BLaER1 (cell line): ENCODE data around the gene PGA5.

Experiments used
- H3K27ac ChIP-seq: shearing (Covaris generic); formaldehyde crosslinking; 2 replicates; pipeline ENCODE4 v1.8.1; 2022
- H3K27me3 ChIP-seq: shearing (Covaris generic); formaldehyde crosslinking; 2 replicates; pipeline ENCODE4 v1.8.1; 2022
- H3K36me3 ChIP-seq: shearing (Covaris generic); formaldehyde crosslinking; 2 replicates; pipeline ENCODE4 v1.8.1; 2022
- H3K4me1 ChIP-seq: shearing (Covaris generic); formaldehyde crosslinking; 2 replicates; pipeline ENCODE4 v1.8.1; 2022
- H3K4me2 ChIP-seq: shearing (Covaris generic); formaldehyde crosslinking; 2 replicates; pipeline ENCODE4 v1.8.1; 2022
- H3K4me3 ChIP-seq: shearing (Covaris generic); formaldehyde crosslinking; 2 replicates; pipeline ENCODE4 v1.8.1; 2022
- H3K9ac ChIP-seq: shearing (Covaris generic); formaldehyde crosslinking; 2 replicates; pipeline ENCODE4 v1.8.1; 2022
- H3K9me3 ChIP-seq: shearing (Covaris generic); formaldehyde crosslinking; 2 replicates; pipeline ENCODE4 v1.8.1; 2022
- H4K20me1 ChIP-seq: shearing (Covaris generic); formaldehyde crosslinking; 2 replicates; pipeline ENCODE4 v1.8.1; 2022
- Cebpa-rat ChIP-seq: shearing (Covaris generic); IDR thresholded peaks from 2 replicates; pipeline ENCODE4 v1.8.1; 2022

The PGA5 gene

DNA sequence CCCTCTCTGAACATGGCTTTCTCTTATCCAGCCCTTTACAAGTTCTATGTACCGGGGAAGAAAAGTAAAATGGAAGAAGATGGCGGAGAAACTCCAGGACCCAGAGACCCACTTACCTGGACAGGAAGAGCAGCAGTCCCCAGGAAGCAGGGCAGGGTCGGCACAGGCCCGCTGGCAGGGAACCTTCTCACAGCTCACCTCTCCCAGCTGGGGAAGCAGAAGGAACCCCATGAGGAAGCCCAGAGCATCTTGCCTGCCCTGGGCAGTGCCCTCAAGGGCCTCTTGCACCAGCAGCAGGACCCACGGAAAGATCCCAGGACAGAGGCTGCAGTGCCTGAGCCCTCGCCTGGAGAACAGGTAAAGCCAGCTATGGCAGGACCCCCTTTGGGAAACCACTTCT is 23.4 kb downstream of the PGA5 start:
- Histone ChIP-seq H3K36me3 (peaks cover 100% of the 10 kb centered on the region), H3K4me1 (peaks cover 23% of the 10 kb centered on the region), H3K27me3 (no peaks in the 10 kb centered on the region), H3K4me2 (no peak overlapping the region), H4K20me1 (no peaks in the 10 kb centered on the region), H3K27ac (no peak overlapping the region), H3K9ac (no peak overlapping the region), H3K4me3 (no peak overlapping the region), H3K9me3 (no peaks in the 10 kb centered on the region)
- TF ChIP-seq Cebpa-rat = no peak

DNA sequence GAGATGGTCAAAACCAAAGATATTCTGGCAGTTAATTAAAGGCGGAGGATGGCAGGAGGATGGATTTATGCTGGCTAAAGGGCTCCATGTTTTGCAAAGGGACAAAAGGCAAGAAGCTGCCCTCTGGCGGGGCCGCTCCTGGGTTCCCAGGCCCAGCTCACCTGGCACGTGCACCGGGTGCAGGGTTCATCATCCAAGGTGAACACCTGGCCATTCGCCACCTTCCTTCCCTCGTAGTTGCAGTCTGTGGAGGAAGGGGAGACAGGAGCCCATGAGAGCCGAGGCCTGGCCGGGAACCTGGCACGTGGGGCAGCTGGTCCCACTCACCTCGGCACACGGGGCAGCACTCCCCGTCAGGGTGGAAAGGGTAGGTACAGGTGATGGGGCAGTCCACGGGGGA is 23.8 kb downstream of the PGA5 start:
- Histone ChIP-seq H3K27me3 (no peaks in the 10 kb centered on the region), H4K20me1 (no peaks in the 10 kb centered on the region), H3K4me1 (peaks cover 23% of the 10 kb centered on the region), H3K4me3 (no peak overlapping the region), H3K36me3 (peaks cover 100% of the 10 kb centered on the region), H3K9me3 (no peaks in the 10 kb centered on the region), H3K9ac (no peak overlapping the region), H3K4me2 (no peak overlapping the region), H3K27ac (no peak overlapping the region)
- no peak for TF ChIP-seq Cebpa-rat

DNA sequence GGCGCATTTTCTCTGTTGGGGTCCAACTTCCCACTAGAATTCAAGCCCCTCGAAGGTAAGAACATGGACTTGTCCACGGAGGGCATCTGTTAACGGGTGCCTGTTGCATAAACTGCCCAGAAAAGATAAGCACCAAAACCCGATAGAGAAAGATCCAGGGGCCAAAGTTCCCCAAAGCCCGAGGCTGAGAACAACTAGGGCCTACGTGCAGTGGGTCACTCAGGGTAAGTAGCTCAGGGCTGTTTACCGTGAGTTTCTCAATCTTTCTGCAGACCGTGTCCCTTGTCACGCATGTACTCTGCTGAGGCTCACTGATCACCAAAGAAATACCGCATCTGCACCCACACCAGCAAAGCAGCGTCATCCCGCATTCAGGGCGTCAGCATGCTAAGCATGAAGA is 24.4 kb downstream of the PGA5 start:
- TF ChIP-seq Cebpa-rat = no peak
- peaks cover 23% of the 10 kb centered on the region for H3K4me1 ChIP-seq

DNA sequence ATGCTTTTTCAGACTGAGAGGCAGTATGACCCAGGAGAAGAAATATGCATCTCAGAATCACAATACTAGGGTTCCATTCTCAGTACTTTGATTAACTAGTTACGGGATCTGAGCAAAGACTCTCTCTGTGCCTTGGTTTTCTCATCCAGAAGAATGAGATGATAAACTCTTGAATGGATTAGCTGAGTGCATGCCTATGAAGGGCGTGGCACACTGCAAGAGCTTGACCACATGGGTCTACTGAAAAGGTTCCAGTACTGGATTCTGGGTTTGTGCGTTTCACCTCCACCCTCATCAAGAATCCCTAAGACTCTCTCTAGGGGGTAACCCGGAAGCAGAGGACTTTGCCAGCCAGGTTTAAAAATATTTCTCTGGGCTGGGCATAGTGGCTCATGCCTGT is 25.6 kb downstream of the PGA5 start:
- no peak for TF ChIP-seq Cebpa-rat
- H3K4me1 ChIP-seq = peaks cover 35% of the 10 kb centered on the region
- H3K4me2 ChIP-seq = peak overlapping the region; percentile 26
- no peaks in the 10 kb centered on the region for H3K9me3 ChIP-seq
- H4K20me1 ChIP-seq = no peaks in the 10 kb centered on the region
- H3K36me3 ChIP-seq = peaks cover 100% of the 10 kb centered on the region
- no peak overlapping the region for H3K27ac ChIP-seq
- H3K4me3 ChIP-seq = no peak overlapping the region
- H3K27me3 ChIP-seq = no peaks in the 10 kb centered on the region
- no peak overlapping the region for H3K9ac ChIP-seq

More for the DNA sequence above, 24.4 kb downstream of the PGA5 start:
- no peak overlapping the region for H3K9ac ChIP-seq
- H3K9me3 ChIP-seq = no peaks in the 10 kb centered on the region
- no peaks in the 10 kb centered on the region for H3K27me3 ChIP-seq
- H3K27ac ChIP-seq = no peak overlapping the region
- no peaks in the 10 kb centered on the region for H4K20me1 ChIP-seq
- no peak overlapping the region for H3K4me2 ChIP-seq
- no peak overlapping the region for H3K4me3 ChIP-seq
- H3K36me3 ChIP-seq = peaks cover 100% of the 10 kb centered on the region

DNA sequence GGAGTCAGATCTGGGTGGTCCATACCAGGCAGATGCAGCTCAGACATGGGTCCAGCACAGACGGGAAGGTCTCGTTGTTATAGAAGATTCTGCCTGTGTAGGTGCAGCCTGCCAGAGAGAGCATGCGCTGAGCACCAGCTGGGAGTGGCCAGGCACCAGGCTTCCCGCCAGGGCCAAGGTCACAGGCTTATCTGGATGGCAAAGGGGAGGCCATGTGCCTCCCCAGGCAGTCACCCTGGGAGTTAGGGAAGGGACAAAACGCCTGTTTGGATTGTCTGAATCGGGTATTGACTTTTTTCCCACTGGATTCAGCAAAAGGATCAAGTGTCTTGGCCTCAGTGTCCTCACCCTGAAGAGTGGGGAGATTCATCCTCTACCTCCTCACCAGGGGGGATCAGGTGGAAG is 26.5 kb downstream of the PGA5 start:
- Histone ChIP-seq H3K36me3 (peaks cover 100% of the 10 kb centered on the region), H4K20me1 (no peaks in the 10 kb centered on the region), H3K4me1 (peaks cover 43% of the 10 kb centered on the region), H3K27me3 (no peaks in the 10 kb centered on the region), H3K4me2 (peak overlapping the region; percentile 26), H3K4me3 (no peak overlapping the region), H3K27ac (peak overlapping the region; percentile 51), H3K9ac (0 out of 2 replicates have a peak overlapping the region, but pooled peaks have one; percentile 6), H3K9me3 (no peaks in the 10 kb centered on the region)
- TF ChIP-seq Cebpa-rat = no peak

DNA sequence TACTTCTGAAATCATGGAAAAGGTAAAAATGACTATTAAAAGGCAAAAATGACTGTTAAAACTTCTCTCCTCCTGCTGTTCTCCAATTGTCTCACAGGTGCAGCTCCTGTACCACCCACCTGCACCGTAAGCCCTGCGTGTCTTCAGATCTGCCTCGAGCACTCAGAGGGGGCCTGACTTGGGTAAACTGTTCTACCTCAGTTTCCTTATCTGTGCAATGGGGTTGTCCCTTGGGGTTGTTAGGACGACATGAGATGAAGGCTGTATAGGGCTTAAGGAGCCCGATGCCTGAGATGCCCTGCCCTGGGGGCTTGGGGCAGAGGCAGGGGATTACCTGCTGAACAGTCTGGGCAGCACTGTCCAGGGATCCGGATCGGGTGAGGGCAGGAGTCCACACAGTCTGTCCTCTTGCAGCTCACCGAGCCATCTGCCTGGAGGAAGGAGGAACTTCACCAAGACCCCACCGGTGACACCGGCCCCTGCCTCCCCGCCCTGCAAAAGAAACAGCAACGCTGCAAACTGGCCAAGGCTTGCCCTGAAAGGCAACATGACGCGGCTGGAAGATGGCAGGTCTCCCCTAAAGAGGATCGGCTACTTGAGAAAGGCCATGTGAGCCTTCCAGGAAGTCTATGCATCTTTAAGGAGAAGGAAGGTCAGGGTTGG is 27.7 kb downstream of the PGA5 start:
- no peak overlapping the region for H3K9ac ChIP-seq
- H3K27me3 ChIP-seq = no peaks in the 10 kb centered on the region
- no peaks in the 10 kb centered on the region; the same call in 1 of the 2 replicates for H4K20me1 ChIP-seq
- no peak overlapping the region for H3K4me3 ChIP-seq
- peaks cover 94% of the 10 kb centered on the region for H3K36me3 ChIP-seq
- no peak for TF ChIP-seq Cebpa-rat
- H3K9me3 ChIP-seq = no peaks in the 10 kb centered on the region
- H3K4me1 ChIP-seq = peaks cover 56% of the 10 kb centered on the region
- peak overlapping the region; percentile 12; the same call in 1 of the 2 replicates for H3K27ac ChIP-seq
- no peak overlapping the region for H3K4me2 ChIP-seq

DNA sequence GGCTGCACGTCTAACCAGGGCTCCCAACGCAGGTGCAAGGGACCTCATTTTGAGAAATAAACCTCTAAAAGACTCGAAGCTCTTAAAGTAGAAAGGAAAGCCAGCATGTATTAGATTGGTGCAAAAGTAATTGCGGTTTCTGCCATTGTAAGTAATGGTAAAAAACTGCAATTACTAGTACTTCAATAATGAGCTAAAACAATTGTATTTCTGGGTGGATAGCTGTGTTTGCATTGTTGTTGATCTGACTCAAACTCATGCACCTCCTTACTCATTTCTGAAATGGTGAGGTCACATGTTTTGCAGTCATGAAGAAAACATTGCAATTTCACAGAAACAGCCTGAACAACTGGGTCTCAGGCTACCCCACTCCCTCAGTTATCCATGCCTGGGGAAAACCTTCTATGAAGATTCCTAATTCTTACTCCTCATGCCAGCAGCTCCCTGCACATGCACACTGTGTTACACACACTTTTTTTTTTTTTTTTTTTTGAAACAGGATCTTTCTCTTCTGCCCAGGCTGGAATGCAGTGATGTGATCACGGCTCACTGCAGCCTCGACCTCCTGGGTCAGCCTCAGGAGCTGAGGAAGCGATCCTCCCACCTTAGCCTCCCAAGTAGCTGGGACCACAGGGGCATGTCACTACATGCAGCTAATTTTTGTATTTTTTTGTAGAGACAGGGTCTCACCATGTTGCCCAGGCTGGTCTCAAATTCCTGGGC is 29.5 kb downstream of the PGA5 start:
- Histone ChIP-seq H4K20me1 (no peaks in the 10 kb centered on the region; the same call in 1 of the 2 replicates), H3K9me3 (no peaks in the 10 kb centered on the region), H3K27me3 (no peaks in the 10 kb centered on the region), H3K4me2 (peak overlapping the region; percentile 97), H3K27ac (0 out of 2 replicates have a peak overlapping the region, but pooled peaks have one; percentile 31), H3K9ac (no peak overlapping the region), H3K4me3 (no peak overlapping the region), H3K4me1 (peaks cover 74% of the 10 kb centered on the region), H3K36me3 (peaks cover 87% of the 10 kb centered on the region)
- no peak for TF ChIP-seq Cebpa-rat

DNA sequence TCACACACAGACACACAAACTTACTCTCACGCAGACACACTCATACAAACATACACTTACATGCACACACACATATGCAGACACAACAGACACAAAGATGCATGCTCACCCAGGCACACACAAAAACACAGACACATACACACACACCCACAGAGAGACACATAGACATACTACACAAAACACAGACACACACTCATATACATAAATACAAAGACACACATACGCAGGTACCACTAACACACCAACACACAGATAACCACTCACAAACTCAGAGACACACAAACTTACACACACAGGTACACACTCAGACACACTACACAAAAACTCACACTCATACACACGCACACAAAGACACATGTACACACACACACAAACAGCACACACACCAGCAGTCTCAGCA is 31.8 kb downstream of the PGA5 start:
- no peak for TF ChIP-seq Cebpa-rat
- Histone ChIP-seq H3K27me3 (no peaks in the 10 kb centered on the region), H3K36me3 (peaks cover 82% of the 10 kb centered on the region), H3K4me1 (peaks cover 80% of the 10 kb centered on the region), H3K4me2 (peak overlapping the region; percentile 97), H3K27ac (peak overlapping the region; percentile 64), H3K4me3 (peak overlapping the region; percentile 63), H4K20me1 (no peaks in the 10 kb centered on the region; the same call in 1 of the 2 replicates), H3K9me3 (no peaks in the 10 kb centered on the region), H3K9ac (peak overlapping the region; percentile 62; the same call in 1 of the 2 replicates)

DNA sequence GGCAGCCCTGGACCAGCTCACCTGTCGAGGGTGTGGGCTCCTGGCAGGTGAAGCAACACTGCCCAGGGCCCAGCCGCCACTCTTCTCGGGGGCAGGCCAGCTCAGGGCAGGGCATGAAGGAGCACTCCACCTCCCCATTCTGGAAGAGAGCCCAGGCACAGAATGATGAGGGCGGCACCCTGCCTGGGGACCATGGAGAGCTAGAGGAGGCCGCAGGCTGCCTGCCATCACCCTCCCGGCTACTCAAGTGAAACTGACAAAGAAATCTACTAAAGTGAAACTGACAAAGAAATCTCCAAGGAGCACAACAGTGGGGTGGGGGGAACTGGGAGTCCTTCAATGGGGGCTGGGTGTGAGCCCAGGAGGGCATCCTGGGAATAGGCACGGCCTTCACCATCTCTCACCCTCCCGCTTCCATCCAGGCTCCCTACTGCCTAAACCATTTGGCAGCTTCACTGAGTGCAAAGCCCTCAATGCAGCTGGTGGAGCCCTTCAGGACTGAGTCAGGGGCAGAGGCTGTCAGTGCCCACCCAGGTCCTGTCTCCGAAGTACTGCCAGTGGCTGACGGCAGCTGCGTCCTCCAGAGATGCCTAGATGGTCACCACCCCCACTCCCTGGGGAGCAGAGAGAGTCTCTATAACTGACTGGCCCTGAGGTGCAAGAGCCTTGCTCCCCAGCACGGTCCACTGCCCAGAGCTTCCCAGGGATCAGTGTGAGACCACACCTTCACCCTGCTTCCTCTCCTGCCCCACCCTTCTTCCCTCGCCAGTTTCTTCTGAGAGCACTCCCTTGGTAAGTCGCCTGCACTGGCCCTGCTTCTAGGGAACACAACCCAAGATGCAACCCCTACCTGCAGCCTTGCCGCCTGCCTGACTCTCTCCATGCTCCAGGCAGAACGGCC is 32.5 kb downstream of the PGA5 start:
- peak overlapping the region; percentile 97 for H3K4me2 ChIP-seq
- TF ChIP-seq Cebpa-rat = no peak
- H3K4me1 ChIP-seq = peaks cover 85% of the 10 kb centered on the region
- H3K27me3 ChIP-seq = no peaks in the 10 kb centered on the region
- H3K9ac ChIP-seq = peak overlapping the region; percentile 62
- no peaks in the 10 kb centered on the region; the same call in 1 of the 2 replicates for H4K20me1 ChIP-seq
- peak overlapping the region; percentile 63 for H3K4me3 ChIP-seq
- H3K27ac ChIP-seq = peak overlapping the region; percentile 64
- H3K36me3 ChIP-seq = peaks cover 82% of the 10 kb centered on the region
- H3K9me3 ChIP-seq = no peaks in the 10 kb centered on the region
